Measurements from ENCODE around the gene MEP1B.
"Not testable (repeated sequence)": the region's sequence is repeated elsewhere in the genome, so short reads cannot be mapped to it uniquely, and the experiment has no call there.

MEP1B gene

GRCh38 chr18:32189790-32190189, at the start of gene MEP1B:
Gene MEP1B (plus strand): TSS chr18:32190039. CDS start chr18:32190071, 32 bp downstream.
- no peak for DNase-seq (ENCODE audit: low spot score)

GRCh38 chr18:32148185-32148870, 41.5 kb upstream of the MEP1B start:
- no peak for DNase-seq (ENCODE audit: low spot score)

GRCh38 chr18:32152705-32153448, 37.0 kb upstream of the MEP1B start:
- DNase-seq (ENCODE audit: low spot score), result no peak

- DNase-seq (ENCODE audit: low spot score), result no peak
Measured at GRCh38 chr18:32156855-32157254, 33.0 kb upstream of the MEP1B start.

- DNase-seq (ENCODE audit: low spot score), result no peak
Measured at GRCh38 chr18:32157580-32157979, 32.3 kb upstream of the MEP1B start.

- peak; percentile 83 for DNase-seq (ENCODE audit: low spot score)
Measured at GRCh38 chr18:32158108-32158624, 31.7 kb upstream of the MEP1B start.

- DNase-seq (ENCODE audit: low spot score), result not testable (repeated sequence)
Measured at GRCh38 chr18:32158631-32159030, 31.2 kb upstream of the MEP1B start.

GRCh38 chr18:32160547-32160946, 29.3 kb upstream of the MEP1B start:
- DNase-seq (ENCODE audit: low spot score), result peak; percentile 20

GRCh38 chr18:32167980-32168730, 21.7 kb upstream of the MEP1B start:
- DNase-seq (ENCODE audit: low spot score), result no peak

GRCh38 chr18:32173654-32174053, 16.2 kb upstream of the MEP1B start:
- DNase-seq (ENCODE audit: low spot score), result no peak

- DNase-seq (ENCODE audit: low spot score), result no peak
Measured at GRCh38 chr18:32174719-32175118, 15.1 kb upstream of the MEP1B start.

GRCh38 chr18:32175265-32175664, 14.6 kb upstream of the MEP1B start:
- no peak for DNase-seq (ENCODE audit: low spot score)

GRCh38 chr18:32176745-32177144, 13.1 kb upstream of the MEP1B start:
- not testable (repeated sequence) for DNase-seq (ENCODE audit: low spot score)

- no peak for DNase-seq (ENCODE audit: low spot score)
Measured at GRCh38 chr18:32177530-32177929, 12.3 kb upstream of the MEP1B start.

GRCh38 chr18:32183503-32183902, 6.3 kb upstream of the MEP1B start:
- DNase-seq (ENCODE audit: low spot score), result no peak

GRCh38 chr18:32190209-32190608, 370 bp downstream of the MEP1B start:
- DNase-seq (ENCODE audit: low spot score), result no peak

- DNase-seq (ENCODE audit: low spot score), result no peak
Measured at GRCh38 chr18:32195881-32196815, 6.3 kb downstream of the MEP1B start.

- DNase-seq (ENCODE audit: low spot score), result no peak
Measured at GRCh38 chr18:32200766-32201165, 10.9 kb downstream of the MEP1B start.

- no peak for DNase-seq (ENCODE audit: low spot score)
Measured at GRCh38 chr18:32201948-32202672, 12.3 kb downstream of the MEP1B start.

- no peak for DNase-seq (ENCODE audit: low spot score)
Measured at GRCh38 chr18:32208023-32208422, 18.2 kb downstream of the MEP1B start.

- DNase-seq (ENCODE audit: low spot score), result no peak
Measured at GRCh38 chr18:32208577-32208976, 18.7 kb downstream of the MEP1B start.
